Smooth muscle cell of bladder (primary cell): Measurements from ENCODE around the gene TRMT11. TPM values are rescaled to one million over a fixed set of nuclear protein-coding genes. Genes with fewer than 3 reads are reported as not detected.

Source experiments
- total RNA-seq: library from RNA; depleted of rRNA; stranded (reverse); fragments of >200 nt; gene quantifications from 2 replicates; pipeline ENCODE4 v1.2.3, GENCODE V29; 2014

Gene TRMT11
- 19.0 and 20.6 TPM in 2 replicates for total RNA-seq

DNA sequence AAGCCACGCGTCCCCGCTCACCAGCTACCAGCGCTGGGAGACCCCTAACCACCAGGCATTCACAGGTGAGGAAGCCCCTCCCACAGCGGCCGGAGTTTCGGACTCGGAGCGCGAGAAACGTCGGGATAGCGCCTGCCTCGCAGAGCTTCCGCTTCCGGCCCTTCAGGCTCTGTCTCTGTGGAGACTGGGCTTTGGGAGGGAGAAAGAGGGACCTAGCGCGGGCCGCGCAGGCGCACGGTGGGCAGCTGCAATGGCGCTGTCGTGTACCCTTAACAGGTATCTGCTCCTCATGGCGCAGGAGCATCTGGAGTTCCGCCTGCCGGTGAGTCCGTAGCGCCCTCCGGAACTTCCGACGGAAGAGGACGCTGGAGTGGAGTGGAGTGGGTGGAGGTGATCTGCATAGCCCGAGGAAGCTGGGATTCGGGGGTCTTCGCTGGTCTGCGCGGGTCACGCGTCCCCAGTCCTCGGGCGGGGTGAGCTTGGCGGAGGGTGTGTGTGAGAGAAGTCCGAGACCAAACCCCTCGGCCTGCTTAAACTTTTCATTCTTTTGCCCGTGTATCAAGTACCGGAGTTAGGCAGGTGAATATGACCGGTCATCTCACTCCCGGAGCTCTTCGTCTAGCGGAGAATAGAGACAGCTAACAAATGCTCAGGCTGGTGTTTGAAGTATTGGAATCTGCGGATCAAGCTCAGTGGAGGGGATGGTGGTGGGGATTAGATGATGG lies at the start of gene TRMT11:
Gene TRMT11, plus strand, starts transcription at position 240 of the 725 bp plus-strand sequence. Its CDS starts 11 bp downstream, at position 251.

DNA sequence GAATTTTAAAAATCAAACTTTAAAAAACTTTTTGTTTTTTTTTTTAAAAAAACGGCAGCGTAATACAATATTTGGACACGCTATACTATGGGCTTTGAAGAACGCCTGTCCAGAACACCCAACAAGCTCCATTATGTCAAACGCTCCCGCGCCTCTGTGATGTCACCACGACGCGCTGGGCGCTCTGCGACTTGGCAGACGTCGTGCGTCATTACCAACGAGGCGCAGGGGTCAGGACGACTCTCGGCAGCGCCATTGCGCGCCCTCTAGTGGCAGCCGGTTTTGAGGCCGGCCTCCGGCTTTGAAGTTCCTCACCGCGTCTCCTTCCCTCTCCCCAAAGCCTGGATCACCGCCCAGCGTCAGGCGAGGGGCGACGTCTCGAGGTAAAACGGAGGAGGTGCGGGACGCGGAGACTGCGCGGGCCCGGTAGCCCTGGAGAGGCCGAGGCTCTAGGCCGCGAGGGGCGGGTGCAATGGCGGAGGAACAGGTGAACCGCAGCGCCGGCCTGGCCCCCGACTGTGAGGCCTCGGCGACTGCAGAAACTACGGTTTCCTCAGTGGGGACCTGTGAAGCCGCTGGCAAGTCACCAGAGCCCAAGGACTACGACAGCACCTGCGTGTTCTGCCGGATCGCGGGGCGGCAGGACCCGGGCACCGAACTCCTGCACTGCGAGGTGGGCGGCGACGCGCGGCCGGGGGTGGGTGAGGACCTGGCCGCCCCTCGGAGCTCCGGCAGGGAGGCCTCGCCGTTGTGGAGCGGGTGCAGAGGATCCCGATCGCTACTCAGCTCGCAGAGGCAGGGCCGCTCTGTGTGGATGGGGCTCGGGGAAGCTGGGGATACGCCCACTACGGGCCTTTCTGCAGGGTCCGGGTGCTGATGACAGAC lies 29.6 kb upstream of the TRMT11 start, which contains the start of gene HINT3:
Gene HINT3, plus strand, starts transcription at position 265 of the 885 bp plus-strand sequence. Its CDS starts 208 bp downstream, at position 473.

Other genes with a start within 250 kb of the TRMT11 start
- not detected in 2 replicates for gene HEY2, start 236.9 kb upstream of the TRMT11 start, total RNA-seq
- gene NCOA7, start 195.6 kb upstream of the TRMT11 start, total RNA-seq, result 78.8 and 87.9 TPM in 2 replicates
- gene HINT3, start 29.8 kb upstream of the TRMT11 start, total RNA-seq, result 17.1 and 19.0 TPM in 2 replicates